ENCODE data around the gene ITGB8. TPM values are rescaled to one million over a fixed set of nuclear protein-coding genes. Genes with fewer than 3 reads are reported as not detected.

Gene ITGB8
- 4.3 and 4.8 TPM in 2 replicates for total RNA-seq

DNA sequence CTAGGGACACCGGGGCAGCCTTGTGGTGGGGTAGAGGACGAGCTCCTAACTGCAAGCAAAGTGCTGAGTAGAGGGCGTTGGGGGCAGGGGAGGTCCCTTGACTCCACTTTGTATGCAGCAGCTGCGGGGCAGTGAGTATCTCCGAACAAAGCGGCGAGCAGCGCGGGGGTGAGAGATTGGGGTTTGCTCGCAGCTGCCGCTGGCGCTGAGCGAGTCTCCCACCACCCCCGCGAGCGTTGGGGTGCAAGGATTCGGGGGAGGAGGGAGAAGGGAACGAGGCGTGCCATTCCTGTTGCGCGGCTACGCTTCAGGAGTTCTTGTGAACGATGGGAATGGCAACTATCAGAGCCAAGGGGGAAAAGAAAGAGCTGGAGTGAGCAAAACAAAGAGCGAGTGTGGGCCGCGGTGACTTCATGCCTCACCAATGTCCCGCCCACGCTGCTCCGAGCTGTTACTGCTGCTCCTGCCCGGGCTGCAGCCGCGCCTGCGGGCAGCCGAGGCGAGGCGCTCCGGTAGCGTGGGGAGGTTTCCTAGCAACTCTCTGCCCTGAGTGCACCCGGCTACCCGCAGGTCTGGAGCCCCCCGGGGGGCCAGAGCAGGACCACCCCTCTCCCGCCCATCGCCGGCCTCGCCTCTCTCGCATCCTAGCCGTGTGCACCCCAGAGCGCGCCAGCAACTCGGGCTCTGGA is at the start of gene ITGB8:
Gene ITGB8 (plus strand): TSS at position 662 of the 689 bp plus-strand sequence. CDS start 907 bp downstream, outside the sequence.

Small RNA genes lying within 50 kb of the gene (small RNA-seq; reads per million reads assigned to genes)
- not detected for gene RF00275 (ENCODE audit: low replicate concordance)

Other genes with a start within 250 kb of the ITGB8 start
- 0.14 TPM in 1 of 2 replicates, not detected in the other for gene MACC1, start 113.5 kb upstream of the ITGB8 start, total RNA-seq

Measured in placental pericyte (primary cell).